SK-N-SH treated with all-trans-retinoic acid at 6 μM for 48 hours (cell line): ENCODE results near the gene PTPN22.

ENCODE experiments used
- ATAC-seq: fragments of 200-7000 bp; cut with Tn5 transposase; 3 replicates; pipeline ENCODE4 v1.9.1; 2020; ENCODE audit warnings: mild to moderate bottlenecking, moderate library complexity
- ARNTL ChIP-seq: fragments of 450-650 bp; formaldehyde crosslinking; IDR thresholded peaks from 2 replicates; pipeline ENCODE4 v1.5.0; 2020; ENCODE audit warnings: low read depth, mild to moderate bottlenecking, moderate library complexity, borderline replicate concordance
- BACH2 ChIP-seq: fragments of 250-450 bp; sonication (Bioruptor Pico); IDR thresholded peaks from 2 replicates; pipeline ENCODE4 v1.9.0; 2021; ENCODE audit warnings: mild to moderate bottlenecking, borderline replicate concordance
- CSDC2 ChIP-seq: fragments of 250-450 bp; sonication (Bioruptor Pico); IDR thresholded peaks from 2 replicates; pipeline ENCODE4 v1.5.0; 2020; ENCODE audit warnings: mild to moderate bottlenecking, moderate library complexity
- ESRRG ChIP-seq: fragments of 250-450 bp; sonication (Bioruptor Pico); IDR thresholded peaks from 2 replicates; pipeline ENCODE4 v1.6.1; 2021; ENCODE audit warnings: mild to moderate bottlenecking
- ISL1 ChIP-seq: fragments of 250-450 bp; sonication (Bioruptor Pico); IDR thresholded peaks from 2 replicates; pipeline ENCODE4 v2.1.2; 2022; ENCODE audit warnings: mild to moderate bottlenecking, moderate library complexity
- OSR1 ChIP-seq: fragments of 250-450 bp; sonication (Bioruptor Pico); IDR thresholded peaks from 2 replicates; pipeline ENCODE4 v1.8.0; 2022; ENCODE audit warnings: moderate library complexity, mild to moderate bottlenecking, inconsistent platforms
- PPARA ChIP-seq: fragments of 250-450 bp; sonication (Bioruptor Pico); IDR thresholded peaks from 2 replicates; pipeline ENCODE4 v1.5.0; 2020; ENCODE audit warnings: mild to moderate bottlenecking, borderline replicate concordance
- RARB ChIP-seq: fragments of 250-450 bp; sonication (Bioruptor Pico); IDR thresholded peaks from 2 replicates; pipeline ENCODE4 v1.8.0; 2021; ENCODE audit warnings: mild to moderate bottlenecking, moderate library complexity
- SNAI2 ChIP-seq: fragments of 250-450 bp; sonication (Bioruptor Pico); IDR thresholded peaks from 2 replicates; pipeline ENCODE4 v1.5.0; 2020; ENCODE audit warnings: mild to moderate bottlenecking, moderate library complexity
- TCF4 ChIP-seq: fragments of 250-450 bp; sonication (Bioruptor Pico); IDR thresholded peaks from 2 replicates; pipeline ENCODE4 v1.8.0; 2021; ENCODE audit warnings: mild to moderate bottlenecking, moderate library complexity, borderline replicate concordance
- TOX ChIP-seq: fragments of 250-450 bp; sonication (Bioruptor Pico); IDR thresholded peaks from 2 replicates; pipeline ENCODE4 v1.8.0; 2021; ENCODE audit warnings: mild to moderate bottlenecking, moderate library complexity, borderline replicate concordance
- ZC3H10 ChIP-seq: fragments of 250-450 bp; sonication (Bioruptor Pico); IDR thresholded peaks from 2 replicates; pipeline ENCODE4 v1.5.1; 2021; ENCODE audit warnings: mild to moderate bottlenecking, moderate library complexity
- ZFP3 ChIP-seq: fragments of 250-450 bp; sonication (Bioruptor Pico); IDR thresholded peaks from 2 replicates; pipeline ENCODE4 v1.5.0; 2020; ENCODE audit warnings: mild to moderate bottlenecking, moderate library complexity
- ZFP30 ChIP-seq: fragments of 450-650 bp; formaldehyde crosslinking; IDR thresholded peaks from 2 replicates; pipeline ENCODE4 v1.5.0; 2022; ENCODE audit warnings: mild to moderate bottlenecking, moderate library complexity
- ZNF565 ChIP-seq: fragments of 450-650 bp; formaldehyde crosslinking; conservative IDR thresholded peaks from 2 replicates; pipeline ENCODE4 v1.5.0; 2020; ENCODE audit warnings: low read depth, mild to moderate bottlenecking, moderate library complexity
- ZNF70 ChIP-seq: fragments of 450-650 bp; formaldehyde crosslinking; IDR thresholded peaks from 2 replicates; pipeline ENCODE4 v1.5.0; 2020; ENCODE audit warnings: mild to moderate bottlenecking, moderate library complexity
- ZNF8 ChIP-seq: fragments of 450-650 bp; formaldehyde crosslinking; IDR thresholded peaks from 2 replicates; pipeline ENCODE4 v1.5.0; 2020; ENCODE audit warnings: mild to moderate bottlenecking, moderate library complexity
- TF ChIP-seq, protein P1 (sequence below): fragments of 250-450 bp; sonication (Bioruptor Pico); IDR thresholded peaks from 2 replicates; pipeline ENCODE4 v1.8.0; 2020; ENCODE audit warnings: mild to moderate bottlenecking, moderate library complexity, borderline replicate concordance
- TF ChIP-seq, protein P2 (sequence below): fragments of 250-450 bp; sonication (Bioruptor Pico); IDR thresholded peaks from 2 replicates; pipeline ENCODE4 v1.5.1; 2021; ENCODE audit warnings: mild to moderate bottlenecking, moderate library complexity
- TF ChIP-seq, protein P3 (sequence below): fragments of 250-450 bp; sonication (Bioruptor Pico); IDR thresholded peaks from 2 replicates; pipeline ENCODE4 v1.8.0; 2021; ENCODE audit warnings: low read depth, mild to moderate bottlenecking, moderate library complexity, borderline replicate concordance
- TF ChIP-seq, protein P4 (sequence below): fragments of 250-450 bp; sonication (Bioruptor Pico); IDR thresholded peaks from 2 replicates; pipeline ENCODE4 v1.5.1; 2020; ENCODE audit warnings: low read depth, mild to moderate bottlenecking, moderate library complexity
- TF ChIP-seq, protein P5 (sequence below): fragments of 250-450 bp; sonication (Bioruptor Pico); IDR thresholded peaks from 2 replicates; pipeline ENCODE4 v1.5.0; 2020; ENCODE audit warnings: mild to moderate bottlenecking, moderate library complexity

Gene PTPN22

DNA sequence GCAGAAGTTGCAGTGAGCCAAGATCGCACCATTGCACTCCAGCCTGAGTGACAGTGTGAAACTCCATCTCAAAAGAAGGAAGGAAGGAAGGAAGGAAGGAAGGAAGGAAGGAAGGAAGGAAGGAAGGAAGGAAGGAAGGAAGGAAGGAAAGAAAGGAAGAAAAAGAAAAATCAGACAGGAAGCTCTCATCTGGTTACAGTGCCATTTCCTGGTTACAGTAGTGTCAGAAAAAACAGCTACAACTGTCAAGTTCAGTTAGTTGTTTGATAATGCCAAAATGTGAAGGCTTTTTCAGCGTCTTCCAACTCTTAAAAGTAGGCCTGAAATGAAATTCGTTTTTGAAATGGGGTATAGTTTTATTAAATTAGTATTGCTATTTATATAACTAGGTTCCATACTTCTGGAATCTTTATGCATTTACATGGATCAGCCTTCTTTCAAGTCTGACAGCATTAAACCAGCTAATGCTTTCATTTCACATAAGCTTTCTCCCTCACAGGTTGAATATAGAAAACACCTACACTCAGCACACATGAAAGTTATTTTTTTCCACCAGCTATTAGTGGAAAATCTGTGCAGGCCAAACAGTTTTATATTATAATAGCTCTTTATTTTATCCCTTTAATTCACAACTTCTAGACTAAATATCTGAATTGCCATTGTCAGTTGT lies 21.2 kb downstream of the PTPN22 start:
- no peak for ATAC-seq
- TF ChIP-seq ISL1: no peak
- TF ChIP-seq ESRRG (CRISPR knock-in tag): no peak
- no peak for TF ChIP-seq ZFP3 (CRISPR knock-in tag)
- TF ChIP-seq TOX (CRISPR knock-in tag): no peak
- TF ChIP-seq CSDC2 (CRISPR knock-in tag): no peak
- TF ChIP-seq, protein P1, sequence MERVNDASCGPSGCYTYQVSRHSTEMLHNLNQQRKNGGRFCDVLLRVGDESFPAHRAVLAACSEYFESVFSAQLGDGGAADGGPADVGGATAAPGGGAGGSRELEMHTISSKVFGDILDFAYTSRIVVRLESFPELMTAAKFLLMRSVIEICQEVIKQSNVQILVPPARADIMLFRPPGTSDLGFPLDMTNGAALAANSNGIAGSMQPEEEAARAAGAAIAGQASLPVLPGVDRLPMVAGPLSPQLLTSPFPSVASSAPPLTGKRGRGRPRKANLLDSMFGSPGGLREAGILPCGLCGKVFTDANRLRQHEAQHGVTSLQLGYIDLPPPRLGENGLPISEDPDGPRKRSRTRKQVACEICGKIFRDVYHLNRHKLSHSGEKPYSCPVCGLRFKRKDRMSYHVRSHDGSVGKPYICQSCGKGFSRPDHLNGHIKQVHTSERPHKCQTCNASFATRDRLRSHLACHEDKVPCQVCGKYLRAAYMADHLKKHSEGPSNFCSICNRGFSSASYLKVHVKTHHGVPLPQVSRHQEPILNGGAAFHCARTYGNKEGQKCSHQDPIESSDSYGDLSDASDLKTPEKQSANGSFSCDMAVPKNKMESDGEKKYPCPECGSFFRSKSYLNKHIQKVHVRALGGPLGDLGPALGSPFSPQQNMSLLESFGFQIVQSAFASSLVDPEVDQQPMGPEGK (CRISPR knock-in tag): no peak
- TF ChIP-seq, protein P2, sequence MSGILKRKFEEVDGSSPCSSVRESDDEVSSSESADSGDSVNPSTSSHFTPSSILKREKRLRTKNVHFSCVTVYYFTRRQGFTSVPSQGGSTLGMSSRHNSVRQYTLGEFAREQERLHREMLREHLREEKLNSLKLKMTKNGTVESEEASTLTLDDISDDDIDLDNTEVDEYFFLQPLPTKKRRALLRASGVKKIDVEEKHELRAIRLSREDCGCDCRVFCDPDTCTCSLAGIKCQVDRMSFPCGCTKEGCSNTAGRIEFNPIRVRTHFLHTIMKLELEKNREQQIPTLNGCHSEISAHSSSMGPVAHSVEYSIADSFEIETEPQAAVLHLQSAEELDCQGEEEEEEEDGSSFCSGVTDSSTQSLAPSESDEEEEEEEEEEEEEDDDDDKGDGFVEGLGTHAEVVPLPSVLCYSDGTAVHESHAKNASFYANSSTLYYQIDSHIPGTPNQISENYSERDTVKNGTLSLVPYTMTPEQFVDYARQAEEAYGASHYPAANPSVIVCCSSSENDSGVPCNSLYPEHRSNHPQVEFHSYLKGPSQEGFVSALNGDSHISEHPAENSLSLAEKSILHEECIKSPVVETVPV (CRISPR knock-in tag): no peak
- no peak for TF ChIP-seq ARNTL (CRISPR knock-in tag)
- TF ChIP-seq ZNF70 (CRISPR knock-in tag): no peak
- TF ChIP-seq PPARA (CRISPR knock-in tag): no peak
- no peak for TF ChIP-seq ZNF8 (CRISPR knock-in tag)
- no peak for TF ChIP-seq SNAI2 (CRISPR knock-in tag)
- TF ChIP-seq BACH2 (CRISPR knock-in tag): no peak
- TF ChIP-seq ZFP30: no peak

DNA sequence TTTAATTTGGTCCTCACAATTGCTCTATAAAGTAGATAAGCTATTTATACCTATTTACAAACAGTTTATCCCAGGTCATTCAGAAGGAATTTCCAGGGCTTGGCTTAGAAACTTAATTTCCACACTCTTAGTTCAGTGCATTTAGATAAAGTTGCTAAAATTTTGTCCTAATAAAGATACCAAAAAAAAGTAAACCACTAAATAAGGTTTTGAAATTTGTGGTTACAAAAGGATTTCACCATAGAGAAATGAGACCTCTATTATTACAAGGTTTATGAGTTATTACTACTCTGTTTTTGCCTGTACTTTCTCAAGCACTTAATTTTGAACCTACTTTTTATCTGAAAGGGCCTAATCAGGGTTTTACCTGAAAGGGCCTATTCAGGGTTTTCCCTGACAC lies 22.4 kb downstream of the PTPN22 start:
- TF ChIP-seq, protein P3, sequence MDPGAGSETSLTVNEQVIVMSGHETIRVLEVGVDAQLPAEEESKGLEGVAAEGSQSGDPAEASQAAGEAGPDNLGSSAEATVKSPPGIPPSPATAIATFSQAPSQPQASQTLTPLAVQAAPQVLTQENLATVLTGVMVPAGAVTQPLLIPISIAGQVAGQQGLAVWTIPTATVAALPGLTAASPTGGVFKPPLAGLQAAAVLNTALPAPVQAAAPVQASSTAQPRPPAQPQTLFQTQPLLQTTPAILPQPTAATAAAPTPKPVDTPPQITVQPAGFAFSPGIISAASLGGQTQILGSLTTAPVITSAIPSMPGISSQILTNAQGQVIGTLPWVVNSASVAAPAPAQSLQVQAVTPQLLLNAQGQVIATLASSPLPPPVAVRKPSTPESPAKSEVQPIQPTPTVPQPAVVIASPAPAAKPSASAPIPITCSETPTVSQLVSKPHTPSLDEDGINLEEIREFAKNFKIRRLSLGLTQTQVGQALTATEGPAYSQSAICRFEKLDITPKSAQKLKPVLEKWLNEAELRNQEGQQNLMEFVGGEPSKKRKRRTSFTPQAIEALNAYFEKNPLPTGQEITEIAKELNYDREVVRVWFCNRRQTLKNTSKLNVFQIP (CRISPR knock-in tag): no peak
- TF ChIP-seq ZNF565 (CRISPR knock-in tag) (no peak), OSR1 (CRISPR knock-in tag) (no peak), ZC3H10 (no peak), RARB (CRISPR knock-in tag) (no peak), PPARA (CRISPR knock-in tag) (no peak)
- TF ChIP-seq, protein P4, sequence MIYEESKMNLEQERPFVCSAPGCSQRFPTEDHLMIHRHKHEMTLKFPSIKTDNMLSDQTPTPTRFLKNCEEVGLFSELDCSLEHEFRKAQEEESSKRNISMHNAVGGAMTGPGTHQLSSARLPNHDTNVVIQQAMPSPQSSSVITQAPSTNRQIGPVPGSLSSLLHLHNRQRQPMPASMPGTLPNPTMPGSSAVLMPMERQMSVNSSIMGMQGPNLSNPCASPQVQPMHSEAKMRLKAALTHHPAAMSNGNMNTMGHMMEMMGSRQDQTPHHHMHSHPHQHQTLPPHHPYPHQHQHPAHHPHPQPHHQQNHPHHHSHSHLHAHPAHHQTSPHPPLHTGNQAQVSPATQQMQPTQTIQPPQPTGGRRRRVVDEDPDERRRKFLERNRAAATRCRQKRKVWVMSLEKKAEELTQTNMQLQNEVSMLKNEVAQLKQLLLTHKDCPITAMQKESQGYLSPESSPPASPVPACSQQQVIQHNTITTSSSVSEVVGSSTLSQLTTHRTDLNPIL (CRISPR knock-in tag): no peak
- no peak for ATAC-seq

DNA sequence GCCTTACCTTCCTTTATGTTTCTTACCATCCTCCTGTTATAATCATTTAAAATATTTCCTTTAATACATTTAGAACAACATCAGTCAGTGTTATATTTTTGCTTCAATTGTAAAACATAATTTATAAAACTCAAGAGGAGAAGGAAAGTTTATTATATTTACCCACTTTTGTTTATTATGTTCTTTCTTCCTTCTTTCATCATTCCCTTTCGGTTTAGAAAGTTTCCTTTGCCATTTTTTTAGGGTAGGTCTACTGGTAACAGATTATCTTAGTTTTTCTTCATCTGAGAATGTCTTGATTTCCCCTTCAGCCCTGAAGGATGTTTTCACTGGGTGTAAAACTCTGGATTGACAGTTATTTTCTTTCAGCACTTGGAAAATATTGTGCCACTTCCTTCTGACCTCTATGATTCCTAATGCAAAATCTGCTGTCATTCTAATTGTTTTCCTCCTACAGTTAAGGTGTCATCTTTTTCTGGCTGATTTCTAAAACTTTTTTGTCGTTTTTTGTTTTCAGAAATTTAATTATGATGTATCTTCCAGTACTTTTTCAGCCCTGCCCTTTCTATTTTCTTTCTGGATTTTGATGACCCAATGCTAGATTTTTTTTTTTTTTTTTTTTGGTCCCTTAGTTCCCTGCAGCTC lies 25.0 kb downstream of the PTPN22 start:
- no peak for ATAC-seq
- no peak for TF ChIP-seq PPARA (CRISPR knock-in tag)
- no peak for TF ChIP-seq ZFP3 (CRISPR knock-in tag)
- no peak for TF ChIP-seq ESRRG (CRISPR knock-in tag)
- TF ChIP-seq ZFP30: no peak
- TF ChIP-seq, protein P5, sequence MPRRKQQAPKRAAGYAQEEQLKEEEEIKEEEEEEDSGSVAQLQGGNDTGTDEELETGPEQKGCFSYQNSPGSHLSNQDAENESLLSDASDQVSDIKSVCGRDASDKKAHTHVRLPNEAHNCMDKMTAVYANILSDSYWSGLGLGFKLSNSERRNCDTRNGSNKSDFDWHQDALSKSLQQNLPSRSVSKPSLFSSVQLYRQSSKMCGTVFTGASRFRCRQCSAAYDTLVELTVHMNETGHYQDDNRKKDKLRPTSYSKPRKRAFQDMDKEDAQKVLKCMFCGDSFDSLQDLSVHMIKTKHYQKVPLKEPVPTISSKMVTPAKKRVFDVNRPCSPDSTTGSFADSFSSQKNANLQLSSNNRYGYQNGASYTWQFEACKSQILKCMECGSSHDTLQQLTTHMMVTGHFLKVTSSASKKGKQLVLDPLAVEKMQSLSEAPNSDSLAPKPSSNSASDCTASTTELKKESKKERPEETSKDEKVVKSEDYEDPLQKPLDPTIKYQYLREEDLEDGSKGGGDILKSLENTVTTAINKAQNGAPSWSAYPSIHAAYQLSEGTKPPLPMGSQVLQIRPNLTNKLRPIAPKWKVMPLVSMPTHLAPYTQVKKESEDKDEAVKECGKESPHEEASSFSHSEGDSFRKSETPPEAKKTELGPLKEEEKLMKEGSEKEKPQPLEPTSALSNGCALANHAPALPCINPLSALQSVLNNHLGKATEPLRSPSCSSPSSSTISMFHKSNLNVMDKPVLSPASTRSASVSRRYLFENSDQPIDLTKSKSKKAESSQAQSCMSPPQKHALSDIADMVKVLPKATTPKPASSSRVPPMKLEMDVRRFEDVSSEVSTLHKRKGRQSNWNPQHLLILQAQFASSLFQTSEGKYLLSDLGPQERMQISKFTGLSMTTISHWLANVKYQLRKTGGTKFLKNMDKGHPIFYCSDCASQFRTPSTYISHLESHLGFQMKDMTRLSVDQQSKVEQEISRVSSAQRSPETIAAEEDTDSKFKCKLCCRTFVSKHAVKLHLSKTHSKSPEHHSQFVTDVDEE (CRISPR knock-in tag): no peak
- TF ChIP-seq, protein P1 (CRISPR knock-in tag): no peak
- TF ChIP-seq TCF4 (CRISPR knock-in tag): no peak
- TF ChIP-seq, protein P4 (CRISPR knock-in tag): no peak
- TF ChIP-seq, protein P3 (CRISPR knock-in tag): no peak
- TF ChIP-seq CSDC2 (CRISPR knock-in tag): no peak
- TF ChIP-seq, all 23 proteins: peak for 0
